ENCODE data around the gene TNFRSF13B. TPM values are rescaled to one million over a fixed set of nuclear protein-coding genes. Genes with fewer than 3 reads are reported as not detected.

Gene TNFRSF13B
- total RNA-seq, 6 donors from 2014 or later: 0.57 to 6.3 (median 2.1) TPM; not detected in 1

GRCh38 chr17:16943032-16943352 is 28.9 kb downstream of the TNFRSF13B start:
- Histone ChIP-seq H3K27me3 (no peaks in the 10 kb centered on the region), H3K9me3 (no peaks in the 10 kb centered on the region)
- WGBS, 2 donors: 84 to 86% methylated on average over 3 of the region's 3 CpGs

GRCh38 chr17:16942141-16943031 is 29.5 kb downstream of the TNFRSF13B start:
- Histone ChIP-seq H3K27ac (no peak overlapping the region), H3K27me3 (no peaks in the 10 kb centered on the region), H3K4me1 (peaks cover 0 to 3% (median 0%) of the 10 kb centered on the region in 4 donors), H3K4me3 (no peak overlapping the region), H3K36me3 (no peaks in the 10 kb centered on the region), H3K9me3 (no peaks in the 10 kb centered on the region)
- 75 to 87% methylated on average over 11 to 21 of the region's 21 CpGs for WGBS, 2 donors
- TF ChIP-seq EP300 (IDR thresholded peaks at IDR 0.05): no peak
- TF ChIP-seq CTCF (IDR thresholded peaks at IDR 0.05): no peak
- TF ChIP-seq POLR2A (IDR thresholded peaks at IDR 0.05): no peak
- no peak for ATAC-seq (ENCODE audit: low FRiP score in 2 of 2)
- peak; percentile 22 to 57 for DNase-seq

More at GRCh38 chr17:16943032-16943352, 28.9 kb downstream of the TNFRSF13B start:
- DNase-seq: no peak
- no peak overlapping the region for H3K27ac ChIP-seq
- no peaks in the 10 kb centered on the region for H3K36me3 ChIP-seq
- no peak for ATAC-seq (ENCODE audit: low FRiP score in 2 of 2)
- TF ChIP-seq POLR2A (IDR thresholded peaks at IDR 0.05): no peak
- TF ChIP-seq POLR2AphosphoS5 (IDR thresholded peaks at IDR 0.05): no peak
- TF ChIP-seq EP300 (IDR thresholded peaks at IDR 0.05): no peak
- no peak for TF ChIP-seq CTCF (IDR thresholded peaks at IDR 0.05)
- peaks cover 0 to 3% (median 0%) of the 10 kb centered on the region in 4 donors for H3K4me1 ChIP-seq
- no peak overlapping the region for H3K4me3 ChIP-seq

GRCh38 chr17:16941072-16942036 is 30.6 kb downstream of the TNFRSF13B start:
- ATAC-seq (ENCODE audit: low FRiP score in 2 of 2): peak in 1 of 2 donors; percentile 62
- H3K4me3 ChIP-seq: no peak overlapping the region
- TF ChIP-seq POLR2A (IDR thresholded peaks at IDR 0.05) (no peak), POLR2AphosphoS5 (IDR thresholded peaks at IDR 0.05) (no peak), CTCF (IDR thresholded peaks at IDR 0.05) (no peak), EP300 (IDR thresholded peaks at IDR 0.05) (no peak)
- no peaks in the 10 kb centered on the region for H3K36me3 ChIP-seq
- H3K27ac ChIP-seq: no peak overlapping the region
- H3K9me3 ChIP-seq: no peaks in the 10 kb centered on the region
- no peaks in the 10 kb centered on the region for H3K27me3 ChIP-seq
- peak in 1 of 2 donors; percentile 16 for DNase-seq
- peaks cover 0 to 3% (median 0%) of the 10 kb centered on the region in 4 donors for H3K4me1 ChIP-seq
- WGBS, 2 donors: 87 to 92% methylated on average over 15 of the region's 15 CpGs

GRCh38 chr17:16940116-16940881 is 31.6 kb downstream of the TNFRSF13B start:
- Histone ChIP-seq H3K27me3 (no peaks in the 10 kb centered on the region), H3K4me1 (peaks cover 0 to 3% (median 0%) of the 10 kb centered on the region in 4 donors), H3K4me3 (no peak overlapping the region), H3K36me3 (no peaks in the 10 kb centered on the region), H3K27ac (no peak overlapping the region), H3K9me3 (no peaks in the 10 kb centered on the region)
- DNase-seq: peak; percentile 12 to 65
- no peak for ATAC-seq (ENCODE audit: low FRiP score in 2 of 2)
- WGBS, 2 donors: 79 to 84% methylated on average over 14 to 17 of the region's 18 CpGs
- TF ChIP-seq CTCF (IDR thresholded peaks at IDR 0.05) (no peak), POLR2A (IDR thresholded peaks at IDR 0.05) (no peak), POLR2AphosphoS5 (IDR thresholded peaks at IDR 0.05) (no peak), EP300 (IDR thresholded peaks at IDR 0.05) (no peak)
